CD4-positive, alpha-beta memory T cell (primary cell): Measurements from ENCODE around the gene DCLK2. TPM values are rescaled to one million over a fixed set of nuclear protein-coding genes. Genes with fewer than 3 reads are reported as not detected.

Experiments
- CTCF ChIA-PET: fragments of 350-600 bp; sonication (Branson Sonifier 250); formaldehyde crosslinking; loops from one replicate; lab custom pipeline; 2021; ENCODE audit warnings: inconsistent platforms; ENCODE audit not compliant: partially characterized antibody; lab: Charles Lee
- POLR2A ChIA-PET: fragments of 350-600 bp; sonication (Branson Sonifier 250); formaldehyde crosslinking; loops from one replicate; lab custom pipeline; 2021; ENCODE audit not compliant: partially characterized antibody; lab: Charles Lee
- DNase-seq, 5 donors: peaks; one replicate each; pipeline versions ENCODE4 v3.0.0 to v3.0.0-alpha.2; 2020 to 2022; ENCODE audit warnings: mixed read lengths in 1 of 5
- H3K27ac ChIP-seq: one replicate; pipeline ENCODE4 v1.7.0; 2013; ENCODE audit warnings: low read depth, low read length
- H3K27me3 ChIP-seq: 2 replicates; pipeline ENCODE4 v1.7.0; 2013; ENCODE audit warnings: mild to moderate bottlenecking, low read length, moderate library complexity; ENCODE audit not compliant: insufficient read depth
- H3K36me3 ChIP-seq: 2 replicates; pipeline ENCODE4 v1.7.0; 2013; ENCODE audit warnings: mild to moderate bottlenecking, low read length, moderate library complexity; ENCODE audit not compliant: insufficient read depth
- H3K4me1 ChIP-seq: 2 replicates; pipeline ENCODE4 v1.7.0; 2013; ENCODE audit warnings: mild to moderate bottlenecking, low read length, moderate library complexity; ENCODE audit not compliant: insufficient read depth
- H3K4me3 ChIP-seq, 2 donors: one replicate each; pipeline ENCODE4 v1.7.0; 2013; ENCODE audit warnings: low read length in 2 of 2, mild to moderate bottlenecking in 1 of 2
- H3K9me3 ChIP-seq, 2 donors: one replicate each; pipeline ENCODE4 v1.7.0; 2013; ENCODE audit warnings: low read length in 2 of 2, control low read depth in 1 of 2; ENCODE audit not compliant: control insufficient read depth in 1 of 2
- H3K27ac Mint-ChIP-seq, 7 donors: one replicate each; pipeline ENCODE4 v1.8.0; 2020 to 2021; ENCODE audit warnings: mixed read lengths in 7 of 7, mild to moderate bottlenecking in 6 of 7, inconsistent platforms in 3 of 7, moderate library complexity in 3 of 7
- H3K27me3 Mint-ChIP-seq, 2 donors: one replicate each; pipeline ENCODE4 v1.8.0; 2020 to 2021; ENCODE audit warnings: mixed read lengths in 2 of 2
- H3K36me3 Mint-ChIP-seq, 2 donors: one replicate each; pipeline ENCODE4 v1.8.0; 2020 to 2021; ENCODE audit warnings: mixed read lengths in 2 of 2, inconsistent platforms in 1 of 2, mild to moderate bottlenecking in 1 of 2
- H3K4me1 Mint-ChIP-seq, 4 donors: one replicate each; pipeline ENCODE4 v1.8.0; 2020 to 2021; ENCODE audit warnings: mixed read lengths in 4 of 4, mild to moderate bottlenecking in 1 of 4
- H3K4me3 Mint-ChIP-seq, 8 donors: one replicate each; pipeline ENCODE4 v1.8.0; 2020 to 2021; ENCODE audit warnings: mixed read lengths in 8 of 8, mild to moderate bottlenecking in 7 of 8, moderate library complexity in 6 of 8, inconsistent platforms in 3 of 8
- H3K9me3 Mint-ChIP-seq, 8 donors: one replicate each; pipeline ENCODE4 v1.8.0; 2020 to 2021; ENCODE audit warnings: mixed read lengths in 8 of 8, mild to moderate bottlenecking in 5 of 8, inconsistent platforms in 3 of 8, moderate library complexity in 1 of 8
- intact Hi-C: fragments of 100-400 bp; cut with micrococcal nuclease; formaldehyde crosslinking; loops from one replicate; pipeline ENCODE4 v1.15.1; 2023
- polyA plus RNA-seq, 2 donors: library from polyadenylated mRNA; unstranded; fragments of 300-500 nt; fragmentation: Illumina TruSeq; gene quantifications; one replicate each; pipeline ENCODE4 v1.2.3, GENCODE V29; 2021
- total RNA-seq, 2 experiments: library from RNA; stranded (reverse); gene quantifications; one replicate each; pipeline ENCODE4 v1.2.3, GENCODE V29; 2021

The DCLK2 gene
- total and polyA plus RNA-seq, 4 experiments from 2014 or later, result not detected

DNA sequence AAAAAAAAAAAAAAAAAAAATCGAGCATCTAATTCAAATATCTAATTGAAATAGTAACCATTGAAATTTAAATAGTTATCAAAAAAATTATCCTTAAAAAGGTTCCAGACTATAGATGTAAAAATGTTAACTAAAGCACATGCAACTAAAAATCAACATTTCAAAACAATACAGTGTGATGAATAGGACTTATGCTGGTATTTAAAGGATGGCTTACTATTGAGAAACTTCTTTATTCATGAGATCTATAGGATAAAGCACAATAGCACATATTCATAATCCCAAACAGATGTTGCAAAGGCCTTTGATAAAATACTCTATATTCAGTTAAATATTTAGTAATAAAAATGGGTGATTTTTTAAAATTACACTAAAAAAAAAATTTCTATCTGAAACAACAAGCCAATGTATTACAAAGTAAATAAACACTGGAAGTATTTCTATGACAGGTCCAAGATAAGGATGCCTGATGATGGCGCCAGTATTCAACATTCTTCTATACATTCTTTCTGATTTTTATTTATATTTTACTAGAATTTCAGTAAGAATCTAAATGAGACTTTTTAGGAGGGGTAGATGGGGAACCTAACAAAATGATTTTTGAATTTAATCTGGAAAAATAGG, 26.3 kb downstream of the DCLK2 start:
- Mint-ChIP-seq H3K4me3 (no peak overlapping the region), H3K9me3 (peaks cover 0 to 2% (median 0%) of the 10 kb centered on the region in 8 donors), H3K27ac (no peak overlapping the region), H3K27me3 (peaks cover 7 to 9% of the 10 kb centered on the region in 2 donors), H3K36me3 (no peaks in the 10 kb centered on the region), H3K4me1 (no peaks in the 10 kb centered on the region)
- H3K27ac ChIP-seq, result no peak overlapping the region
- no peaks in the 10 kb centered on the region for H3K27me3 ChIP-seq
- intact Hi-C loops, result no loop called here
- no peaks in the 10 kb centered on the region for H3K36me3 ChIP-seq
- no peaks in the 10 kb centered on the region for H3K9me3 ChIP-seq
- no peak for DNase-seq
- H3K4me1 ChIP-seq, result no peaks in the 10 kb centered on the region
- CTCF ChIA-PET, result no interaction called here
- no peak overlapping the region for H3K4me3 ChIP-seq
- POLR2A ChIA-PET, result no interaction called here

DNA sequence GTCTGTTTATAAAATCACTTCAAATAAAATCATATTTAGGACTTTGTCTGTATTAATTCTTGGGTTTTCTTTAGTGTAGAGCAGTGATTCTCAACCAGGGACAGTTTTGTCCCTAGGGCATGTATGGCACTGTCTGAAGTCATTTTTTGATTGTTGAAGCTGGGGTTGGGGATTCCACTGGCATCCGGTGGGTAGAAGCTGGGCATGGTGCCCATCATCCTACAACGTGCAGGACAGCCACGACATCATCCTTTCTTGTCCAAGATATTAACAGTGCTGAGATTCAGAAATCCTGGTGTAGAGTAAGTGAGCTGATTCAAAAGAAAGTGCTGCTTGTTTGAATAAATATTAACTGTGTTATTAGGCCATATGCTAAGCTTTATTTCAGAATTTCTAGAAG, 28.6 kb downstream of the DCLK2 start:
- Mint-ChIP-seq H3K27ac (no peak overlapping the region), H3K27me3 (peaks cover 5 to 9% of the 10 kb centered on the region in 2 donors), H3K9me3 (peaks cover 0 to 6% (median 0%) of the 10 kb centered on the region in 8 donors), H3K4me1 (no peaks in the 10 kb centered on the region), H3K4me3 (no peak overlapping the region), H3K36me3 (no peaks in the 10 kb centered on the region)
- CTCF ChIA-PET, result no interaction called here
- intact Hi-C loops, result no loop called here
- DNase-seq, result no peak
- Histone ChIP-seq H3K27ac (no peak overlapping the region), H3K4me3 (no peak overlapping the region), H3K36me3 (no peaks in the 10 kb centered on the region), H3K4me1 (no peaks in the 10 kb centered on the region), H3K9me3 (no peaks in the 10 kb centered on the region), H3K27me3 (no peaks in the 10 kb centered on the region)
- POLR2A ChIA-PET, result no interaction called here

DNA sequence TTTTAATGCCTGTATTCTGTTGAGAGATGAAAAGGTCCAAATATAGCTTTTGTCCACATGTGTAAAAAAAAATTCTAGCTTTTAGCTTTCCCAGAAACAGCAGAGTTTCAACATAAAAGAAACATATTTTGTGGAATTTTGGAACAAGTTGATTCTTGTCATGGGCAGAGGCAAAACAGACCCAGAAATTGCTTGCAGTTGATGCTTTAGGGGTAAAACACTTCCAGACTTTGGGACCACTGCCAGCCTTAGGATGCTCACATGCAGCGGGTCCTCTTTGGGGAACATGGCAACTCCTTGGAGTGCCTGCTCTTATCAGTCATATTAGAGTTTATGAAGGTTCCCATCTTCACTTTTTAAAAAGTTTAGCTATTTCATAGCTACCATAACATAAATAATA, 30.4 kb downstream of the DCLK2 start:
- POLR2A ChIA-PET, result no interaction called here
- Mint-ChIP-seq H3K4me3 (no peak overlapping the region), H3K27ac (no peak overlapping the region), H3K4me1 (no peaks in the 10 kb centered on the region), H3K27me3 (peaks cover 1 to 3% of the 10 kb centered on the region in 2 donors), H3K9me3 (peaks cover 0 to 9% (median under 1%) of the 10 kb centered on the region in 8 donors), H3K36me3 (no peaks in the 10 kb centered on the region)
- CTCF ChIA-PET, result no interaction called here
- Histone ChIP-seq H3K4me3 (no peak overlapping the region), H3K27ac (no peak overlapping the region), H3K9me3 (no peaks in the 10 kb centered on the region), H3K4me1 (no peaks in the 10 kb centered on the region), H3K36me3 (no peaks in the 10 kb centered on the region), H3K27me3 (no peaks in the 10 kb centered on the region)
- intact Hi-C loops, result no loop called here
- DNase-seq, result no peak

DNA sequence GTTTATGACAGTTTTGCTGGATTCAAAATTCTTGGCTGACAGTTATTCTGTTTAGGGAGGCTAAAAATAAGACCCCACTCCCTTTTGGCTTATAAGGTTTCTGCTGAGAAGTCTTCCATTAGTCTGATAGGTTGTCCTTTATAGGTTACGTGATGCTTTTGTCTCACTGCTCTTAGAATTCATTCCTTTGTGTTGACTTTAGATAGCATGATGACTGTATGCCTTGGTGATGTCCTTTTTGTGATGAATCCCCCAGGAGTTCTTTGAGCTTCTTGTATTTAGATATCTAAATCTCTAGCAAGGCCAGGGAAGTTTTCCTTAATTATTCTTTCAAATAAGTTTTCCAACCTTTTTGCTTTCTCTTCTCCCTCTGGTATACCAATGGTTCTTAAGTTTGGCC, 36.4 kb downstream of the DCLK2 start:
- ChIA-PET POLR2A (no interaction called here), CTCF (no interaction called here)
- H3K4me1 Mint-ChIP-seq, result no peaks in the 10 kb centered on the region
- Histone ChIP-seq H3K4me3 (no peak overlapping the region), H3K4me1 (no peaks in the 10 kb centered on the region), H3K27me3 (no peaks in the 10 kb centered on the region), H3K36me3 (no peaks in the 10 kb centered on the region), H3K9me3 (no peaks in the 10 kb centered on the region), H3K27ac (no peak overlapping the region)
- peaks cover 0 to 33% (median 12%) of the 10 kb centered on the region in 8 donors for H3K9me3 Mint-ChIP-seq
- H3K4me3 Mint-ChIP-seq, result no peak overlapping the region
- intact Hi-C loops, result no loop called here
- H3K36me3 Mint-ChIP-seq, result no peaks in the 10 kb centered on the region
- no peak overlapping the region for H3K27ac Mint-ChIP-seq
- H3K27me3 Mint-ChIP-seq, result peaks cover 3 to 6% of the 10 kb centered on the region in 2 donors
- no peak for DNase-seq

DNA sequence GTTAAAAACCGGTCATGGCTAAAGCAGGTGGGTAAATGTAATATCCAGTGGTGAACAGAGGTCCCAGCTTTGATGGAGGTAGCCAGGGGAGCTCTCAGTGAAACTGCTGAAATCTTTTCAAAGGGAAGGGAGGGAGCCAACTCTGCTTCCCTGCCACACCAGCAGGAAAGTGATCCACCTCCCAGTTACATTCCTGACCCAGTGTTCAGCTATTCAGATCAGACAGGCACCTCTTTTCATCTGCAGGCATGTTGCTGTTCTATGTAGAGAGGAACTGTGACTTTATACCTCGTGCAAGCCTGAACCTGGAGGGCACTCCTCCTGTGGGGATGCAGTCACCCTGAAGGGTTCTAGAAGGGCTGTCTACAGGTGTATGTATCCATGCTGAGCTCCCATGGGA, 37.6 kb downstream of the DCLK2 start:
- ChIA-PET POLR2A (no interaction called here), CTCF (no interaction called here)
- H3K27ac ChIP-seq, result no peak overlapping the region
- H3K4me1 ChIP-seq, result no peaks in the 10 kb centered on the region
- intact Hi-C loops, result no loop called here
- no peaks in the 10 kb centered on the region for H3K36me3 ChIP-seq
- Mint-ChIP-seq H3K27ac (no peak overlapping the region), H3K4me1 (no peaks in the 10 kb centered on the region), H3K36me3 (no peaks in the 10 kb centered on the region), H3K9me3 (peaks cover 0 to 33% (median 12%) of the 10 kb centered on the region in 8 donors), H3K4me3 (no peak overlapping the region), H3K27me3 (peaks cover 3 to 6% of the 10 kb centered on the region in 2 donors)
- no peak overlapping the region for H3K4me3 ChIP-seq
- no peak for DNase-seq
- no peaks in the 10 kb centered on the region for H3K9me3 ChIP-seq
- no peaks in the 10 kb centered on the region for H3K27me3 ChIP-seq

DNA sequence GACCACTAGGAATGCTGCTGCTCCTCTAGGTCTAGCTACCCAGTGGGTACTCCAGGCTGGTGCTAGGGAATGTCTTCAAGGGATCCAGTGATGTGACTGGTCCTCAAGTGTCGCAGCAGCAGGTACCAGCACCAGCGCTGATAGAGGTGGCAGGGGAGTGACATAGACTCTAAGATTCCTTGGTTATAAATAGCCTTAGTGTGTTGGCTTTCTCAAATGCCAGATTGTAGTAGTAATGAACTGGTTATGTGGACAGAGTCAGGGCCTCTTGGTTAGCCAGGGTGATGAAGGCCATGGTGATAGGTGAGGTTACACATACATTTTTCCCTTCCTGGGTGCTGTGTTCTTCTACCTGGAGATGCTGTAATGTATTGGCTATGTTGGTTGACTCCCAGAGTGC, 38.3 kb downstream of the DCLK2 start:
- CTCF ChIA-PET, result no interaction called here

DNA sequence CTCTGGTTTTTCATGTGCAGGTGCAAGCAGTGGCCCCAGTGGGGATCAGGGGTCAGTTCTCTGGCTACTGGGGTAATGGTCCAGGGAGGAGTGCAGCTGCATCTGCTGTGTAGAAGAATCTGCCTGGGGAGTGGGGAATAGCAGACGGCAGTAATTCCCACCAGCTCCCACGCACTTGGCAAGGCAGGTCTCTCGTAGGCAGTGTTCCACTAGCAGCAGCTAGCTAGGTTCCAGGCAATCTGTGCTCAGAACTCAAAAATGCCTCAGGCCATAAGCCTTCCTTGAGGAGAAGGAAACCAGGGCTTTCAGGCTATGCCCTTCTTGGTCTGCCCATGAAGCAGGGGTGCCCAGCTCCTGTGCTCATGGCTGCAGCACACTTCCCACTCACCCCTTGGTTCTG, 38.8 kb downstream of the DCLK2 start:
- ChIA-PET CTCF (no interaction called here), POLR2A (no interaction called here)
- Mint-ChIP-seq H3K4me3 (no peak overlapping the region), H3K4me1 (no peaks in the 10 kb centered on the region), H3K9me3 (peaks cover 0 to 25% (median 12%) of the 10 kb centered on the region in 8 donors), H3K27ac (no peak overlapping the region), H3K27me3 (peaks cover 3 to 6% of the 10 kb centered on the region in 2 donors), H3K36me3 (no peaks in the 10 kb centered on the region)
- H3K27me3 ChIP-seq, result no peaks in the 10 kb centered on the region
- no peaks in the 10 kb centered on the region for H3K4me1 ChIP-seq
- no peak for DNase-seq
- H3K27ac ChIP-seq, result no peak overlapping the region
- intact Hi-C loops, result no loop called here
- H3K9me3 ChIP-seq, result no peaks in the 10 kb centered on the region
- no peaks in the 10 kb centered on the region for H3K36me3 ChIP-seq
- H3K4me3 ChIP-seq, result no peak overlapping the region

More for the DNA sequence above, 38.3 kb downstream of the DCLK2 start:
- Histone ChIP-seq H3K4me3 (no peak overlapping the region), H3K27ac (no peak overlapping the region), H3K4me1 (no peaks in the 10 kb centered on the region), H3K27me3 (no peaks in the 10 kb centered on the region), H3K36me3 (no peaks in the 10 kb centered on the region), H3K9me3 (no peaks in the 10 kb centered on the region)
- intact Hi-C loops, result no loop called here
- H3K27me3 Mint-ChIP-seq, result peaks cover 3 to 6% of the 10 kb centered on the region in 2 donors
- H3K9me3 Mint-ChIP-seq, result peaks cover 0 to 31% (median 12%) of the 10 kb centered on the region in 8 donors
- no peak for DNase-seq
- no peaks in the 10 kb centered on the region for H3K4me1 Mint-ChIP-seq
- H3K4me3 Mint-ChIP-seq, result no peak overlapping the region
- no peaks in the 10 kb centered on the region for H3K36me3 Mint-ChIP-seq
- H3K27ac Mint-ChIP-seq, result no peak overlapping the region
- POLR2A ChIA-PET, result no interaction called here
